H1 (cell line): ENCODE data around the gene SMIM20. TPM values are rescaled to one million over a fixed set of nuclear protein-coding genes. Genes with fewer than 3 reads are reported as not detected.

ENCODE experiments used
- CTCF ChIA-PET: fragments of 300-600 bp; sonication (Branson Sonifier 250); formaldehyde crosslinking; loops from one replicate; lab custom pipeline; 2021; ENCODE audit not compliant: partially characterized antibody; lab: Charles Lee
- POLR2A ChIA-PET: fragments of 300-600 bp; sonication (Branson Sonifier 250); formaldehyde crosslinking; loops from one replicate; lab custom pipeline; 2021; ENCODE audit warnings: inconsistent platforms; ENCODE audit not compliant: partially characterized antibody; lab: Charles Lee
- DNase-seq, 2 experiments: peaks; one replicate each; pipeline versions ENCODE4 v3.0.0 to v3.0.0-alpha.2; 2010 to 2022; ENCODE audit warnings: low spot score in 2 of 2, low read depth in 1 of 2, mixed read lengths in 1 of 2
- FAIRE-seq: peaks from 2 replicates; lab custom pipeline; 2011; peaks lifted over from hg19 to GRCh38; lab: Jason Lieb, UNC
- H2AFZ ChIP-seq: 2 replicates; pipeline ENCODE4 v1.8.1; 2012; ENCODE audit warnings: low read length, inconsistent platforms
- H2AK5ac ChIP-seq: 2 replicates; pipeline ENCODE4 v1.6.1; 2013; ENCODE audit warnings: low read depth, low read length
- H2BK120ac ChIP-seq: replicated peaks from 2 replicates; pipeline ENCODE3; 2013; ENCODE audit warnings: low read depth, low read length, inconsistent platforms
- H2BK12ac ChIP-seq: 2 replicates; pipeline ENCODE4 v1.6.1; 2013; ENCODE audit warnings: low read depth, low read length
- H2BK15ac ChIP-seq: 2 replicates; pipeline ENCODE4 v1.6.1; 2013; ENCODE audit warnings: low read length
- H2BK20ac ChIP-seq: 2 replicates; pipeline ENCODE4 v1.6.1; 2013; ENCODE audit warnings: low read length
- H2BK5ac ChIP-seq: 2 replicates; pipeline ENCODE4 v1.6.1; 2013; ENCODE audit warnings: low read depth, low read length
- H3K14ac ChIP-seq: 2 replicates; pipeline ENCODE4 v1.6.1; 2013; ENCODE audit warnings: inconsistent platforms; ENCODE audit not compliant: insufficient read length
- H3K18ac ChIP-seq: 2 replicates; pipeline ENCODE4 v1.6.1; 2013; ENCODE audit warnings: low read length; ENCODE audit errors: extremely low read depth
- H3K23ac ChIP-seq: 2 replicates; pipeline ENCODE4 v1.6.1; 2013; ENCODE audit warnings: inconsistent platforms; ENCODE audit not compliant: insufficient read length
- H3K23me2 ChIP-seq: 2 replicates; pipeline ENCODE4 v1.6.1; 2013; ENCODE audit warnings: low read depth, low read length
- H3K27ac ChIP-seq: 2 replicates; pipeline ENCODE4 v1.6.1; 2011; ENCODE audit warnings: low read depth, low read length, inconsistent platforms
- H3K27me3 ChIP-seq, 4 experiments: replicated peaks in 1 of 4; 1 replicate in 1 of 4; 2 replicates in 3 of 4; pipeline versions ENCODE4 v1.6.1 to v1.8.1; 2011 to 2013; ENCODE audit warnings: low read length in 3 of 4, mild to moderate bottlenecking in 3 of 4, inconsistent platforms in 2 of 4, mixed read lengths in 2 of 4, moderate library complexity in 1 of 4; ENCODE audit not compliant: control insufficient read depth in 3 of 4, insufficient read depth in 3 of 4; ENCODE audit errors: extremely low read depth in 1 of 4
- H3K36me3 ChIP-seq, 4 experiments: 2 replicates each; pipeline versions ENCODE4 v1.6.1 to v1.8.1; 2011 to 2013; ENCODE audit warnings: mild to moderate bottlenecking in 4 of 4, low read length in 3 of 4, moderate library complexity in 2 of 4, control low read depth in 1 of 4, inconsistent platforms in 1 of 4; ENCODE audit not compliant: insufficient read depth in 4 of 4, control insufficient read depth in 2 of 4
- H3K4ac ChIP-seq: replicated peaks from 2 replicates; pipeline ENCODE3; 2013; ENCODE audit warnings: low read length, low read depth, mixed read lengths, inconsistent platforms; ENCODE audit not compliant: insufficient read length
- H3K4me1 ChIP-seq, 4 experiments: replicated peaks in 1 of 4; 1 replicate in 1 of 4; 2 replicates in 3 of 4; pipeline versions ENCODE4 v1.6.1 to v1.8.1; 2011 to 2013; ENCODE audit warnings: low read length in 3 of 4, inconsistent platforms in 2 of 4, mixed read lengths in 1 of 4; ENCODE audit not compliant: insufficient read depth in 4 of 4, control insufficient read depth in 3 of 4
- H3K4me2 ChIP-seq, 2 experiments: 2 replicates each; pipeline versions ENCODE4 v1.6.1 to v1.8.1; 2011 to 2013; ENCODE audit warnings: low read depth in 2 of 2, low read length in 2 of 2, control low read depth in 1 of 2, inconsistent platforms in 1 of 2, mild to moderate bottlenecking in 1 of 2; ENCODE audit not compliant: insufficient read depth in 1 of 2
- H3K4me3 ChIP-seq, 4 experiments: fragments of 200-600, 300-600 bp in 1 of 4; sonication (generic), shearing (Covaris generic), sonication (Bioruptor Twin) in 1 of 4; 2 replicates each; pipeline versions ENCODE4 v1.5.1 to v1.8.1; 2011 to 2016; ENCODE audit warnings: low read length in 4 of 4, low read depth in 3 of 4, control low read depth in 2 of 4, inconsistent platforms in 2 of 4, mild to moderate bottlenecking in 2 of 4, mixed read lengths in 1 of 4, moderate library complexity in 1 of 4; ENCODE audit not compliant: insufficient read depth in 2 of 4; ENCODE audit errors: extremely low read depth in 1 of 4
- H3K56ac ChIP-seq: replicated peaks from 2 replicates; pipeline ENCODE3; 2013; ENCODE audit warnings: low read depth, mild to moderate bottlenecking, mixed read lengths, low read length, inconsistent platforms; ENCODE audit not compliant: insufficient read length
- H3K79me1 ChIP-seq: 2 replicates; pipeline ENCODE4 v1.6.1; 2013; ENCODE audit warnings: low read depth, low read length, control low read depth
- H3K79me2 ChIP-seq, 2 experiments: 2 replicates each; pipeline versions ENCODE4 v1.6.1 to v1.8.1; 2012 to 2013; ENCODE audit warnings: low read length in 2 of 2, mild to moderate bottlenecking in 2 of 2, inconsistent platforms in 1 of 2; ENCODE audit not compliant: insufficient read depth in 2 of 2, control insufficient read depth in 1 of 2
- H3K9ac ChIP-seq, 4 experiments: replicated peaks in 1 of 4; 1 replicate in 1 of 4; 2 replicates in 3 of 4; pipeline versions ENCODE4 v1.6.1 to v1.8.1; 2011 to 2013; ENCODE audit warnings: low read depth in 3 of 4, low read length in 3 of 4, control low read depth in 2 of 4, mild to moderate bottlenecking in 2 of 4, moderate library complexity in 2 of 4, inconsistent platforms in 1 of 4; ENCODE audit errors: extremely low read depth in 1 of 4
- H3K9me3 ChIP-seq, 2 experiments: 2 replicates each; pipeline versions ENCODE4 v1.6.1 to v1.8.1; 2012 to 2013; ENCODE audit warnings: mild to moderate bottlenecking in 2 of 2, moderate library complexity in 2 of 2, control low read depth in 1 of 2, inconsistent platforms in 1 of 2, low read depth in 1 of 2, low read length in 1 of 2, mixed read lengths in 1 of 2; ENCODE audit not compliant: insufficient read depth in 2 of 2
- H4K20me1 ChIP-seq, 2 experiments: replicated peaks in 1 of 2; 2 replicates each; pipeline versions ENCODE3 to v1.8.1; 2011 to 2013; ENCODE audit warnings: inconsistent platforms in 2 of 2, low read length in 2 of 2, mild to moderate bottlenecking in 1 of 2; ENCODE audit not compliant: insufficient read depth in 2 of 2, control insufficient read depth in 1 of 2
- H4K5ac ChIP-seq: 2 replicates; pipeline ENCODE4 v1.6.1; 2013; ENCODE audit warnings: low read length, low read depth, mixed read lengths, inconsistent platforms; ENCODE audit not compliant: insufficient read length
- H4K8ac ChIP-seq: 2 replicates; pipeline ENCODE4 v1.8.0; 2013; ENCODE audit warnings: mild to moderate bottlenecking, moderate library complexity, low read length, inconsistent platforms; ENCODE audit not compliant: insufficient read depth; ENCODE audit errors: extremely low read depth
- H4K91ac ChIP-seq: replicated peaks from 2 replicates; pipeline ENCODE3; 2013; ENCODE audit warnings: low read length, mixed read lengths, inconsistent platforms; ENCODE audit not compliant: insufficient read length
- CHD1 ChIP-seq: IDR thresholded peaks from 2 replicates; pipeline ENCODE4 v1.6.1; 2012; ENCODE audit warnings: low read depth, low read length, improper control_type of control experiment
- NANOG ChIP-seq: IDR thresholded peaks from 2 replicates; pipeline ENCODE4 v1.6.1; 2011; ENCODE audit warnings: low read length, low read depth, mild to moderate bottlenecking, inconsistent platforms; ENCODE audit not compliant: insufficient read depth, poor library complexity, severe bottlenecking
- PHF8 ChIP-seq: fragments of 200-600 bp; sonication (generic); conservative IDR thresholded peaks from 2 replicates; pipeline ENCODE4 v1.7.1; 2012; ENCODE audit warnings: low read depth, mild to moderate bottlenecking, inconsistent platforms, low read length, moderate library complexity
- POLR2A ChIP-seq, 2 experiments: IDR thresholded peaks; 1 replicate in 1 of 2; 2 replicates in 1 of 2; pipeline ENCODE4 v1.6.1; 2011; ENCODE audit warnings: low read depth in 2 of 2, low read length in 2 of 2, mild to moderate bottlenecking in 2 of 2; ENCODE audit errors: control extremely low read depth in 1 of 2
- POU5F1 ChIP-seq: IDR thresholded peaks from 2 replicates; pipeline ENCODE4 v1.6.1; 2011; ENCODE audit warnings: low read depth, mild to moderate bottlenecking, low read length, moderate library complexity
- RFX5 ChIP-seq: IDR thresholded peaks from 2 replicates; pipeline ENCODE4 v1.6.1; 2011; ENCODE audit warnings: low read depth, low read length, improper control_type of control experiment, borderline replicate concordance
- RNF2 ChIP-seq: fragments of 200-900, 300-1000 bp; sonication (generic); IDR thresholded peaks from 2 replicates; pipeline ENCODE4 v1.7.1; 2016; ENCODE audit warnings: borderline replicate concordance, low read depth, mild to moderate bottlenecking, antibody characterized with exemption, low read length; ENCODE audit not compliant: poor library complexity, severe bottlenecking; ENCODE audit errors: missing control alignments
- RXRA ChIP-seq: IDR thresholded peaks from 2 replicates; pipeline ENCODE4 v1.6.1; 2011; ENCODE audit warnings: low read depth, mild to moderate bottlenecking, low read length, moderate library complexity; ENCODE audit not compliant: insufficient read depth
- SP4 ChIP-seq: IDR thresholded peaks from 2 replicates; pipeline ENCODE4 v1.6.1; 2012; ENCODE audit warnings: low read length, inconsistent platforms
- SRF ChIP-seq: IDR thresholded peaks from 2 replicates; pipeline ENCODE4 v1.6.1; 2011; ENCODE audit warnings: mild to moderate bottlenecking, low read depth, low read length, moderate library complexity
- YY1 ChIP-seq: IDR thresholded peaks from 2 replicates; pipeline ENCODE4 v1.6.1; 2011; ENCODE audit warnings: low read depth, mild to moderate bottlenecking, low read length
- WGBS, 2 experiments: shearing (Covaris generic) in 1 of 2; methylation state at CpG; one replicate each; pipeline versions ENCODE4 v1.1.6 to v1.1.7; 2013 to 2015; ENCODE audit warnings: low lambda C conversion rate in 2 of 2, mixed read lengths in 2 of 2, inconsistent platforms in 1 of 2, low coverage in 1 of 2, missing lambda C conversion rate in 1 of 2; ENCODE audit not compliant: insufficient replicate concordance in 2 of 2, insufficient coverage in 1 of 2, insufficient read length in 1 of 2; ENCODE audit errors: extremely low coverage in 1 of 2, missing lambda C conversion rate in 1 of 2; 5-methylcytosine and 5-hydroxymethylcytosine counted together
- polyA plus RNA-seq, 7 experiments: library from polyadenylated mRNA; depleted of rRNA in 3 of 7; stranded (reverse) in 5 of 7; unstranded in 2 of 7; fragments of >200 nt in 5 of 7; fragments of 200-250 nt in 2 of 7; gene quantifications; 1 replicate in 5 of 7; 2 replicates in 1 of 7; 4 replicates in 1 of 7; pipeline versions ENCODE4 v1.2.1 to v1.2.3, GENCODE V29; 2011 to 2013; ENCODE audit warnings: missing spikeins in 2 of 7, mixed read lengths in 2 of 7
- total RNA-seq: library from RNA; stranded (reverse); fragmentation: NEBNext Ultra II Directional; extraction: Animal tissue kit (Norgen Biotek cat#: 25700); gene quantifications from 2 replicates; pipeline ENCODE4 v1.2.1, GENCODE V29; 2021
- TF ChIP-seq, protein P1 (sequence below): IDR thresholded peaks from 2 replicates; pipeline ENCODE4 v1.6.1; 2012; ENCODE audit warnings: low read length, inconsistent platforms

Gene SMIM20
- total and polyA plus RNA-seq, 2 of the 8 experiments (the other 6 are each of a cell fraction or from before 2014, with no cell fraction given): 21.9 to 36.9 TPM

DNA sequence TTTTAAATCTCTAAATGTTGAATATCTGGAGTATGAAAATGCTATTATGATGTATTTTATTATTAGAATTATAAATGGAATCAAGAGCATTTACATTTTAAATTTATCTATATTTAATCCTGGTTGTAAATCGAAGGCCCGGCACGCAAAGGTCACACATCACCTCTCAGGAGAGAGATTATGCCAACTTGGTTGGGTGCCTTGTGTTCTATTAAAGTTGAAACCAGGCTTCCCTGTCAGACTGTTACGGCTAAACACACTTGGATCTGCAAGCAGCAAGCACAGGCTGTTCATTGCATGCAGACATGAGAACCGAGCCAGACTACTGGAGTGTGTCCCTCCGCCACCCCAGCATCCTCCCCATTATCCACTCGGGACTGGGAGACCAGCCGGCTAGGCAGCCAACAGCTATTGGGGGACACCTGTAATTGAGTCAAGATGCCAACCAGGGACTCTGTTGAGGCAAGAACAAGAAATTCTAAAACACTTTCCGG lies 34.9 kb upstream of the SMIM20 start:
- Histone ChIP-seq H3K27me3 (no peaks in the 10 kb centered on the region; a peak in 1 of 7 replicates), H2AFZ (no peak overlapping the region), H3K23me2 (no peaks in the 10 kb centered on the region), H4K20me1 (no peaks in the 10 kb centered on the region), H2BK5ac (no peak overlapping the region), H3K36me3 (no peaks in the 10 kb centered on the region), H3K79me1 (no peaks in the 10 kb centered on the region), H4K5ac (no peak overlapping the region), H3K9me3 (no peaks in the 10 kb centered on the region), H2BK12ac (no peak overlapping the region), H3K4me1 (peaks cover 0 to 3% (median 0%) of the 10 kb centered on the region in 4 experiments; a peak in 1 of 7 replicates), H2BK120ac (no peak overlapping the region), H3K9ac (no peak overlapping the region), H4K91ac (no peak overlapping the region), H3K79me2 (no peaks in the 10 kb centered on the region), H3K56ac (no peak overlapping the region), H2AK5ac (no peak overlapping the region), H4K8ac (no peak overlapping the region), H3K4ac (no peak overlapping the region), H3K14ac (no peak overlapping the region), H3K23ac (no peak overlapping the region), H2BK15ac (0 out of 2 replicates have a peak overlapping the region, but pooled peaks have one; percentile 51), H3K18ac (no peak overlapping the region), H3K4me2 (no peak overlapping the region), H3K27ac (no peak overlapping the region), H3K4me3 (no peak overlapping the region), H2BK20ac (no peak overlapping the region)
- ChIA-PET POLR2A (interaction anchor here (0.8 kb wide), 1 partner anchor 9 kb away, joined by 3 read pairs; no protein-coding TSS in a partner anchor), CTCF (no interaction called here)
- FAIRE-seq (no peak), DNase-seq (no peak)
- 84% methylated on average over 9 of the region's 9 CpGs; no CpG with 5 or more reads in 1 of the 2 experiments for WGBS, 2 experiments
- TF ChIP-seq POU5F1 (no peak), SP4 (no peak), RFX5 (no peak), POLR2A (IDR thresholded peaks at IDR 0.05; ENCODE audit: control extremely low read depth in 1 of 2, low read depth in 2 of 2, low read length in 2 of 2) (no peak), CHD1 (no peak), RXRA (no peak), PHF8 (no peak), NANOG (no peak), RNF2 (no peak), YY1 (no peak), SRF (no peak)
- TF ChIP-seq, protein P1, sequence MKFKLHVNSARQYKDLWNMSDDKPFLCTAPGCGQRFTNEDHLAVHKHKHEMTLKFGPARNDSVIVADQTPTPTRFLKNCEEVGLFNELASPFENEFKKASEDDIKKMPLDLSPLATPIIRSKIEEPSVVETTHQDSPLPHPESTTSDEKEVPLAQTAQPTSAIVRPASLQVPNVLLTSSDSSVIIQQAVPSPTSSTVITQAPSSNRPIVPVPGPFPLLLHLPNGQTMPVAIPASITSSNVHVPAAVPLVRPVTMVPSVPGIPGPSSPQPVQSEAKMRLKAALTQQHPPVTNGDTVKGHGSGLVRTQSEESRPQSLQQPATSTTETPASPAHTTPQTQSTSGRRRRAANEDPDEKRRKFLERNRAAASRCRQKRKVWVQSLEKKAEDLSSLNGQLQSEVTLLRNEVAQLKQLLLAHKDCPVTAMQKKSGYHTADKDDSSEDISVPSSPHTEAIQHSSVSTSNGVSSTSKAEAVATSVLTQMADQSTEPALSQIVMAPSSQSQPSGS: no peak
